GM12878 (cell line): ENCODE results near the gene MUC5AC. TPM values are rescaled to one million over a fixed set of nuclear protein-coding genes. Genes with fewer than 3 reads are reported as not detected.

Experiments used
- ATAC-seq: fragments of 200-7000 bp; cut with Tn5 transposase; 3 replicates; pipeline ENCODE4 v1.9.1; 2020; ENCODE audit warnings: mild to moderate bottlenecking, moderate library complexity
- BruUV-seq: library from RNA; stranded (reverse); fragments of 400-500 nt; replicated peaks from 2 replicates; lab custom pipeline; 2021; lab: Mats Ljungman, UMichigan
- CTCF ChIA-PET: fragments of 300-600 bp; sonication (Branson Sonifier 250); formaldehyde crosslinking; extraction: SDS; loops from one replicate; lab custom pipeline; 2021; ENCODE audit warnings: inconsistent platforms; lab: Yijun Ruan, JAX
- POLR2A ChIA-PET: fragments of 350-600 bp; formaldehyde crosslinking; extraction: SDS; loops from one replicate; lab custom pipeline; 2021; ENCODE audit warnings: inconsistent platforms; lab: Charles Lee
- RAD21 ChIA-PET: fragments of 300-600 bp; sonication (Branson Sonifier 250); formaldehyde crosslinking; loops from one replicate; lab custom pipeline; 2023; ENCODE audit warnings: antibody characterized with exemption; ENCODE audit not compliant: unreplicated experiment; lab: Charles Lee
- SMC1A ChIA-PET: fragments of 300-600 bp; sonication (Branson Sonifier 250); formaldehyde crosslinking; loops from one replicate; lab custom pipeline; 2023; ENCODE audit not compliant: unreplicated experiment, uncharacterized antibody; lab: Charles Lee
- DNase-seq: peaks from one replicate; pipeline ENCODE4 v3.0.0-alpha.2; 2011; ENCODE audit warnings: low read depth, low spot score
- FAIRE-seq: peaks from 3 replicates; lab custom pipeline; 2011; peaks lifted over from hg19 to GRCh38; lab: Jason Lieb, UNC
- H2AFZ ChIP-seq: 2 replicates; pipeline ENCODE4 v1.6.0; 2011; ENCODE audit warnings: low read depth, low read length, control low read depth; ENCODE audit not compliant: control insufficient read depth
- H3K27ac ChIP-seq: 2 replicates; pipeline ENCODE4 v1.5.1; 2011; ENCODE audit warnings: control low read depth; ENCODE audit not compliant: control insufficient read depth, insufficient read depth
- H3K27me3 ChIP-seq, 2 experiments: replicated peaks in 1 of 2; 2 replicates each; pipeline versions ENCODE4 v1.6.0 to v1.6.1; 2011; ENCODE audit warnings: low read length in 1 of 2; ENCODE audit not compliant: control insufficient read depth in 2 of 2, insufficient read depth in 2 of 2
- H3K36me3 ChIP-seq, 2 experiments: 2 replicates each; pipeline ENCODE4 v1.5.1; 2011; ENCODE audit warnings: low read length in 1 of 2; ENCODE audit not compliant: control insufficient read depth in 2 of 2, insufficient read depth in 2 of 2
- H3K4me1 ChIP-seq: 2 replicates; pipeline ENCODE4 v1.6.1; 2011; ENCODE audit warnings: mild to moderate bottlenecking, low read length, moderate library complexity, mixed read lengths; ENCODE audit not compliant: control insufficient read depth, insufficient read depth
- H3K4me2 ChIP-seq: 2 replicates; pipeline ENCODE4 v1.6.0; 2011; ENCODE audit warnings: control low read depth; ENCODE audit not compliant: control insufficient read depth, insufficient read depth
- H3K4me3 ChIP-seq: fragments of 200-600 bp; sonication (generic); 2 replicates; pipeline ENCODE4 v1.5.1; 2016
- H3K79me2 ChIP-seq: 2 replicates; pipeline ENCODE4 v1.6.0; 2011; ENCODE audit warnings: low read length; ENCODE audit not compliant: control insufficient read depth, insufficient read depth
- H3K9ac ChIP-seq: 2 replicates; pipeline ENCODE4 v1.8.0; 2011; ENCODE audit warnings: low read length, control low read depth, mixed read lengths; ENCODE audit not compliant: control insufficient read depth, insufficient read depth
- H3K9me3 ChIP-seq: replicated peaks from 3 replicates; pipeline ENCODE4 v1.5.1; 2011; ENCODE audit warnings: mild to moderate bottlenecking, low read length; ENCODE audit not compliant: control insufficient read depth, insufficient read depth
- H4K20me1 ChIP-seq: 2 replicates; pipeline ENCODE4 v1.6.0; 2011; ENCODE audit not compliant: control insufficient read depth, insufficient read depth
- CBFB ChIP-seq: IDR thresholded peaks from 2 replicates; pipeline ENCODE4 v1.6.1; 2016; ENCODE audit warnings: antibody characterized with exemption, low read depth
- EED ChIP-seq: sonication (generic); IDR thresholded peaks from 2 replicates; pipeline ENCODE4 v1.6.1; 2016; ENCODE audit warnings: antibody characterized with exemption, low read depth
- HDGF ChIP-seq: fragments of 450-650 bp; IDR thresholded peaks from 2 replicates; pipeline ENCODE4 v1.6.1; 2016; ENCODE audit warnings: antibody characterized with exemption
- NR2C1 ChIP-seq: fragments of 450-650 bp; IDR thresholded peaks from 2 replicates; pipeline ENCODE4 v1.6.1; 2017; ENCODE audit warnings: antibody characterized with exemption, mild to moderate bottlenecking, moderate library complexity
- TCF3 ChIP-seq: IDR thresholded peaks from 2 replicates; pipeline ENCODE4 v1.6.1; 2012; ENCODE audit warnings: low read depth, mild to moderate bottlenecking, low read length, borderline replicate concordance; ENCODE audit not compliant: insufficient read depth
- WGBS: methylation state at CpG from one replicate; pipeline ENCODE4 v1.1.6; 2016; ENCODE audit warnings: low lambda C conversion rate; ENCODE audit not compliant: insufficient replicate concordance, insufficient coverage; ENCODE audit errors: missing lambda C conversion rate; 5-methylcytosine and 5-hydroxymethylcytosine counted together
- in situ Hi-C: fragments of 300-500 bp; cut with MboI; formaldehyde crosslinking; loops from 9 replicates; pipeline ENCODE4 v1.14.3; 2018; ENCODE audit warnings: mixed read lengths
- intact Hi-C: fragments of 100-400 bp; cut with micrococcal nuclease; formaldehyde crosslinking; loops from one replicate; pipeline ENCODE4 v1.14.2; 2022; ENCODE audit not compliant: unreplicated experiment
- polyA plus RNA-seq, 11 experiments: library from polyadenylated mRNA; depleted of rRNA in 4 of 11; unstranded in 6 of 11; stranded (reverse) in 5 of 11; fragments of >200 nt; fragmentation: Nextera tagmentation in 4 of 11; fragmentation: Illumina TruSeq in 1 of 11; extraction: Ambion mirVana in 4 of 11; extraction: Trizol in 1 of 11; gene quantifications; 1 replicate in 1 of 11; 2 replicates in 10 of 11; pipeline versions ENCODE4 v1.2.1 to v1.2.3, GENCODE V29; 2011 to 2016; ENCODE audit warnings: inconsistent platforms in 2 of 11, missing spikeins in 2 of 11, low read depth in 1 of 11
- total RNA-seq, 4 experiments: library from RNA; depleted of rRNA in 3 of 4; stranded (reverse); fragments of >200 nt in 3 of 4; fragmentation: Illumina TruSeq in 1 of 4; extraction: Trizol in 1 of 4; gene quantifications; 2 replicates each; pipeline versions ENCODE4 v1.2.1 to v1.2.3, GENCODE V29; 2013 to 2021
- TF ChIP-seq, protein P1 (sequence below): fragments of 450-650 bp; IDR thresholded peaks from 2 replicates; pipeline ENCODE4 v1.6.1; 2017; ENCODE audit warnings: mild to moderate bottlenecking, moderate library complexity

MUC5AC gene
- total and polyA plus RNA-seq, 10 of the 15 experiments (the other 5 are each of a cell fraction or from before 2014, with no cell fraction given) = under 0.01 to 0.01 TPM; not detected in 8

- Histone ChIP-seq H4K20me1 (no peaks in the 10 kb centered on the region), H3K79me2 (no peaks in the 10 kb centered on the region), H3K9ac (no peak overlapping the region), H3K4me2 (no peak overlapping the region), H3K4me3 (no peak overlapping the region), H3K9me3 (no peaks in the 10 kb centered on the region; the same call in 2 of the 3 replicates), H3K36me3 (no peaks in the 10 kb centered on the region), H3K27ac (no peak overlapping the region), H2AFZ (no peak overlapping the region), H3K27me3 (no peaks in the 10 kb centered on the region), H3K4me1 (no peaks in the 10 kb centered on the region)
- WGBS = 79% methylated on average over 23 of the region's 23 CpGs
- ChIA-PET RAD21 (no interaction called here), CTCF (no interaction called here), POLR2A (no interaction called here), SMC1A (no interaction called here)
- in situ Hi-C loops = no loop called here
- BruUV-seq = no TSS peak
- DNase-seq = no peak
- FAIRE-seq = no peak
- no peak for ATAC-seq
- intact Hi-C loops = no loop called here
- TF ChIP-seq EED (no peak), HDGF (no peak), TCF3 (no peak), CBFB (no peak), NR2C1 (no peak)
- TF ChIP-seq, protein P1, sequence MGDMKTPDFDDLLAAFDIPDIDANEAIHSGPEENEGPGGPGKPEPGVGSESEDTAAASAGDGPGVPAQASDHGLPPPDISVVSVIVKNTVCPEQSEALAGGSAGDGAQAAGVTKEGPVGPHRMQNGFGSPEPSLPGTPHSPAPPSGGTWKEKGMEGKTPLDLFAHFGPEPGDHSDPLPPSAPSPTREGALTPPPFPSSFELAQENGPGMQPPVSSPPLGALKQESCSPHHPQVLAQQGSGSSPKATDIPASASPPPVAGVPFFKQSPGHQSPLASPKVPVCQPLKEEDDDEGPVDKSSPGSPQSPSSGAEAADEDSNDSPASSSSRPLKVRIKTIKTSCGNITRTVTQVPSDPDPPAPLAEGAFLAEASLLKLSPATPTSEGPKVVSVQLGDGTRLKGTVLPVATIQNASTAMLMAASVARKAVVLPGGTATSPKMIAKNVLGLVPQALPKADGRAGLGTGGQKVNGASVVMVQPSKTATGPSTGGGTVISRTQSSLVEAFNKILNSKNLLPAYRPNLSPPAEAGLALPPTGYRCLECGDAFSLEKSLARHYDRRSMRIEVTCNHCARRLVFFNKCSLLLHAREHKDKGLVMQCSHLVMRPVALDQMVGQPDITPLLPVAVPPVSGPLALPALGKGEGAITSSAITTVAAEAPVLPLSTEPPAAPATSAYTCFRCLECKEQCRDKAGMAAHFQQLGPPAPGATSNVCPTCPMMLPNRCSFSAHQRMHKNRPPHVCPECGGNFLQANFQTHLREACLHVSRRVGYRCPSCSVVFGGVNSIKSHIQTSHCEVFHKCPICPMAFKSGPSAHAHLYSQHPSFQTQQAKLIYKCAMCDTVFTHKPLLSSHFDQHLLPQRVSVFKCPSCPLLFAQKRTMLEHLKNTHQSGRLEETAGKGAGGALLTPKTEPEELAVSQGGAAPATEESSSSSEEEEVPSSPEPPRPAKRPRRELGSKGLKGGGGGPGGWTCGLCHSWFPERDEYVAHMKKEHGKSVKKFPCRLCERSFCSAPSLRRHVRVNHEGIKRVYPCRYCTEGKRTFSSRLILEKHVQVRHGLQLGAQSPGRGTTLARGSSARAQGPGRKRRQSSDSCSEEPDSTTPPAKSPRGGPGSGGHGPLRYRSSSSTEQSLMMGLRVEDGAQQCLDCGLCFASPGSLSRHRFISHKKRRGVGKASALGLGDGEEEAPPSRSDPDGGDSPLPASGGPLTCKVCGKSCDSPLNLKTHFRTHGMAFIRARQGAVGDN = no peak
These were observed 11.0 kb downstream of the MUC5AC start for GRCh38 chr11:1168721-1169161.
